ENCODE data around the gene OR4D10. TPM values are rescaled to one million over a fixed set of nuclear protein-coding genes. Genes with fewer than 3 reads are reported as not detected.
"Not testable (repeated sequence)": the region's sequence is repeated elsewhere in the genome, so short reads cannot be mapped to it uniquely, and the experiment has no call there.

OR4D10 gene
- total and polyA plus RNA-seq, 2 experiments from 2014 or later = not detected

GRCh38 chr11:59437770-59438169, 35.3 kb upstream of the OR4D10 start (continued):
- TF ChIP-seq JUNB (IDR thresholded peaks at IDR 0.05; ENCODE audit: unreplicated experiment) = no peak
- no peak for TF ChIP-seq STAT1 (IDR thresholded peaks at IDR 0.05; ENCODE audit: unreplicated experiment)
- TF ChIP-seq NANOG (IDR thresholded peaks at IDR 0.05; ENCODE audit: borderline replicate concordance) = no peak
- TF ChIP-seq ZNF114 (CRISPR knock-in tag; IDR thresholded peaks at IDR 0.05) = no peak
- no peak for TF ChIP-seq ZNF331 (CRISPR knock-in tag; IDR thresholded peaks at IDR 0.05; ENCODE audit: low read depth)
- TF ChIP-seq CREB1 (CRISPR knock-in tag; IDR thresholded peaks at IDR 0.05; ENCODE audit: low read depth) = no peak
- no peak for TF ChIP-seq EZH2phosphoT487 (IDR thresholded peaks at IDR 0.05; ENCODE audit: unreplicated experiment)

GRCh38 chr11:59445624-59446023, 27.5 kb upstream of the OR4D10 start:
- not testable (repeated sequence) for H3F3A ChIP-seq (replicated peaks; ENCODE audit: low read depth); H3K27ac ChIP-seq (ENCODE audit: low read depth); H3K27me3 ChIP-seq (ENCODE audit: insufficient read depth); H4K20me1 ChIP-seq (replicated peaks; ENCODE audit: insufficient read depth); H3K36me3 Mint-ChIP-seq (ENCODE audit: low read depth); DNase-seq (ENCODE audit: low spot score); H3K4me2 ChIP-seq; H3K4me3 Mint-ChIP-seq; H3K27ac Mint-ChIP-seq; H3K4me1 Mint-ChIP-seq; H3K79me2 ChIP-seq (replicated peaks; ENCODE audit: insufficient read depth); ATAC-seq; H2AFZ ChIP-seq; H3K4me3 ChIP-seq; H3K27me3 Mint-ChIP-seq (ENCODE audit: insufficient read depth, low read depth, poor library complexity); H3K4me1 ChIP-seq (ENCODE audit: insufficient read depth); H3K36me3 ChIP-seq (ENCODE audit: insufficient read depth)
- H3K9me2 ChIP-seq (ENCODE audit: insufficient read depth) = 0 out of 2 replicates have a peak, but pooled peaks cover 13% of the 10 kb centered on the region
- peaks cover 24% of the 10 kb centered on the region for H3K9me3 Mint-ChIP-seq

- no peak for DNase-seq (ENCODE audit: low spot score)
- no peaks in the 10 kb centered on the region for H3K79me2 ChIP-seq (replicated peaks; ENCODE audit: insufficient read depth)
- no peak overlapping the region for H3K4me3 ChIP-seq
- no peaks in the 10 kb centered on the region for H4K20me1 ChIP-seq (replicated peaks; ENCODE audit: insufficient read depth)
- H3K27me3 ChIP-seq (ENCODE audit: insufficient read depth) = no peaks in the 10 kb centered on the region
- Mint-ChIP-seq H3K4me3 (no peak overlapping the region), H3K9me3 (peaks cover 21% of the 10 kb centered on the region), H3K27me3 (ENCODE audit: insufficient read depth, low read depth, poor library complexity) (peaks cover 2% of the 10 kb centered on the region), H3K27ac (no peak overlapping the region), H3K36me3 (ENCODE audit: low read depth) (no peaks in the 10 kb centered on the region), H3K4me1 (no peaks in the 10 kb centered on the region)
- H3K36me3 ChIP-seq (ENCODE audit: insufficient read depth) = peaks cover 6% of the 10 kb centered on the region; the same call in 1 of the 2 replicates
- no peak overlapping the region for H3K27ac ChIP-seq (ENCODE audit: low read depth)
- H3K9me2 ChIP-seq (ENCODE audit: insufficient read depth) = 0 out of 2 replicates have a peak, but pooled peaks cover 13% of the 10 kb centered on the region
- no peak for ATAC-seq
- H3K4me2 ChIP-seq = no peak overlapping the region
- no peaks in the 10 kb centered on the region for H3K4me1 ChIP-seq (ENCODE audit: insufficient read depth)
- H3F3A ChIP-seq (replicated peaks; ENCODE audit: low read depth) = no peaks in the 10 kb centered on the region
- TF ChIP-seq ZNF331 (CRISPR knock-in tag; IDR thresholded peaks at IDR 0.05; ENCODE audit: low read depth) = no peak
- TF ChIP-seq JUNB (IDR thresholded peaks at IDR 0.05; ENCODE audit: unreplicated experiment) = no peak
- TF ChIP-seq EZH2 (IDR thresholded peaks at IDR 0.05; ENCODE audit: low read depth, unreplicated experiment) = no peak
- no peak for TF ChIP-seq EZH2phosphoT487 (IDR thresholded peaks at IDR 0.05; ENCODE audit: unreplicated experiment)
- TF ChIP-seq, protein P1, sequence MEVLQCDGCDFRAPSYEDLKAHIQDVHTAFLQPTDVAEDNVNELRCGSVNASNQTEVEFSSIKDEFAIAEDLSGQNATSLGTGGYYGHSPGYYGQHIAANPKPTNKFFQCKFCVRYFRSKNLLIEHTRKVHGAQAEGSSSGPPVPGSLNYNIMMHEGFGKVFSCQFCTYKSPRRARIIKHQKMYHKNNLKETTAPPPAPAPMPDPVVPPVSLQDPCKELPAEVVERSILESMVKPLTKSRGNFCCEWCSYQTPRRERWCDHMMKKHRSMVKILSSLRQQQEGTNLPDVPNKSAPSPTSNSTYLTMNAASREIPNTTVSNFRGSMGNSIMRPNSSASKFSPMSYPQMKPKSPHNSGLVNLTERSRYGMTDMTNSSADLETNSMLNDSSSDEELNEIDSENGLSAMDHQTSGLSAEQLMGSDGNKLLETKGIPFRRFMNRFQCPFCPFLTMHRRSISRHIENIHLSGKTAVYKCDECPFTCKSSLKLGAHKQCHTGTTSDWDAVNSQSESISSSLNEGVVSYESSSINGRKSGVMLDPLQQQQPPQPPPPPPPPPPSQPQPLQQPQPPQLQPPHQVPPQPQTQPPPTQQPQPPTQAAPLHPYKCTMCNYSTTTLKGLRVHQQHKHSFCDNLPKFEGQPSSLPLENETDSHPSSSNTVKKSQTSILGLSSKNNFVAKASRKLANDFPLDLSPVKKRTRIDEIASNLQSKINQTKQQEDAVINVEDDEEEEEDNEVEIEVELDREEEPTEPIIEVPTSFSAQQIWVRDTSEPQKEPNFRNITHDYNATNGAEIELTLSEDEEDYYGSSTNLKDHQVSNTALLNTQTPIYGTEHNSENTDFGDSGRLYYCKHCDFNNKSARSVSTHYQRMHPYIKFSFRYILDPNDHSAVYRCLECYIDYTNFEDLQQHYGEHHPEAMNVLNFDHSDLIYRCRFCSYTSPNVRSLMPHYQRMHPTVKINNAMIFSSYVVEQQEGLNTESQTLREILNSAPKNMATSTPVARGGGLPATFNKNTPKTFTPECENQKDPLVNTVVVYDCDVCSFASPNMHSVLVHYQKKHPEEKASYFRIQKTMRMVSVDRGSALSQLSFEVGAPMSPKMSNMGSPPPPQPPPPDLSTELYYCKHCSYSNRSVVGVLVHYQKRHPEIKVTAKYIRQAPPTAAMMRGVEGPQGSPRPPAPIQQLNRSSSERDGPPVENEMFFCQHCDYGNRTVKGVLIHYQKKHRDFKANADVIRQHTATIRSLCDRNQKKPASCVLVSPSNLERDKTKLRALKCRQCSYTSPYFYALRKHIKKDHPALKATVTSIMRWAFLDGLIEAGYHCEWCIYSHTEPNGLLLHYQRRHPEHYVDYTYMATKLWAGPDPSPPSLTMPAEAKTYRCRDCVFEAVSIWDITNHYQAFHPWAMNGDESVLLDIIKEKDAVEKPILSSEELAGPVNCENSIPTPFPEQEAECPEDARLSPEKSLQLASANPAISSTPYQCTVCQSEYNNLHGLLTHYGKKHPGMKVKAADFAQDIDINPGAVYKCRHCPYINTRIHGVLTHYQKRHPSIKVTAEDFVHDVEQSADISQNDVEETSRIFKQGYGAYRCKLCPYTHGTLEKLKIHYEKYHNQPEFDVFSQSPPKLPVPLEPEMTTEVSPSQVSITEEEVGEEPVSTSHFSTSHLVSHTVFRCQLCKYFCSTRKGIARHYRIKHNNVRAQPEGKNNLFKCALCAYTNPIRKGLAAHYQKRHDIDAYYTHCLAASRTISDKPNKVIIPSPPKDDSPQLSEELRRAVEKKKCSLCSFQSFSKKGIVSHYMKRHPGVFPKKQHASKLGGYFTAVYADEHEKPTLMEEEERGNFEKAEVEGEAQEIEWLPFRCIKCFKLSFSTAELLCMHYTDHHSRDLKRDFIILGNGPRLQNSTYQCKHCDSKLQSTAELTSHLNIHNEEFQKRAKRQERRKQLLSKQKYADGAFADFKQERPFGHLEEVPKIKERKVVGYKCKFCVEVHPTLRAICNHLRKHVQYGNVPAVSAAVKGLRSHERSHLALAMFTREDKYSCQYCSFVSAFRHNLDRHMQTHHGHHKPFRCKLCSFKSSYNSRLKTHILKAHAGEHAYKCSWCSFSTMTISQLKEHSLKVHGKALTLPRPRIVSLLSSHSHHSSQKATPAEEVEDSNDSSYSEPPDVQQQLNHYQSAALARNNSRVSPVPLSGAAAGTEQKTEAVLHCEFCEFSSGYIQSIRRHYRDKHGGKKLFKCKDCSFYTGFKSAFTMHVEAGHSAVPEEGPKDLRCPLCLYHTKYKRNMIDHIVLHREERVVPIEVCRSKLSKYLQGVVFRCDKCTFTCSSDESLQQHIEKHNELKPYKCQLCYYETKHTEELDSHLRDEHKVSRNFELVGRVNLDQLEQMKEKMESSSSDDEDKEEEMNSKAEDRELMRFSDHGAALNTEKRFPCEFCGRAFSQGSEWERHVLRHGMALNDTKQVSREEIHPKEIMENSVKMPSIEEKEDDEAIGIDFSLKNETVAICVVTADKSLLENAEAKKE (CRISPR knock-in tag; IDR thresholded peaks at IDR 0.05) = no peak
- H2AFZ ChIP-seq = no peak overlapping the region
These were observed 24.6 kb upstream of the OR4D10 start for GRCh38 chr11:59448484-59448883.
